Fibroblast of lung (primary cell): ENCODE data around the gene WWOX. TPM values are rescaled to one million over a fixed set of nuclear protein-coding genes. Genes with fewer than 3 reads are reported as not detected.

ENCODE experiments used
- DNase-seq, 2 donors: peaks; one replicate each; pipeline versions ENCODE4 v3.0.0 to v3.0.0-alpha.2; 2010; ENCODE audit warnings: low read depth in 2 of 2
- H2AFZ ChIP-seq: 2 replicates; pipeline ENCODE4 v1.5.1; 2012; ENCODE audit warnings: low read length, control low read depth, inconsistent platforms
- H3K27ac ChIP-seq: 2 replicates; pipeline ENCODE4 v1.5.1; 2011; ENCODE audit warnings: low read length, control low read depth; ENCODE audit not compliant: insufficient read depth
- H3K27me3 ChIP-seq: 2 replicates; pipeline ENCODE4 v1.5.1; 2011; ENCODE audit warnings: mild to moderate bottlenecking, low read length; ENCODE audit not compliant: control insufficient read depth, insufficient read depth
- H3K36me3 ChIP-seq: 2 replicates; pipeline ENCODE4 v1.5.1; 2011; ENCODE audit warnings: low read length; ENCODE audit not compliant: control insufficient read depth, insufficient read depth
- H3K4me1 ChIP-seq: 2 replicates; pipeline ENCODE4 v1.5.1; 2011; ENCODE audit warnings: low read length; ENCODE audit not compliant: control insufficient read depth, insufficient read depth; ENCODE audit errors: extremely low read depth
- H3K4me2 ChIP-seq: 2 replicates; pipeline ENCODE4 v1.5.1; 2011; ENCODE audit warnings: low read length, control low read depth; ENCODE audit not compliant: insufficient read depth; ENCODE audit errors: extremely low read depth
- H3K4me3 ChIP-seq, 4 experiments: fragments of 200-600 bp in 1 of 4; sonication (generic) in 1 of 4; replicated peaks in 1 of 4; 2 replicates each; pipeline ENCODE4 v1.5.1; 2011 to 2016; ENCODE audit warnings: low read length in 4 of 4, low read depth in 3 of 4, mild to moderate bottlenecking in 3 of 4, control low read depth in 2 of 4, inconsistent platforms in 1 of 4, mixed read lengths in 1 of 4; ENCODE audit not compliant: insufficient read depth in 1 of 4; ENCODE audit errors: control extremely low read depth in 1 of 4
- H3K79me2 ChIP-seq: 2 replicates; pipeline ENCODE4 v1.5.1; 2012; ENCODE audit warnings: mild to moderate bottlenecking, low read length, inconsistent platforms; ENCODE audit not compliant: control insufficient read depth, insufficient read depth
- H3K9ac ChIP-seq: 2 replicates; pipeline ENCODE4 v1.5.1; 2011; ENCODE audit warnings: mild to moderate bottlenecking, low read length, control low read depth; ENCODE audit not compliant: insufficient read depth
- H3K9me3 ChIP-seq: 2 replicates; pipeline ENCODE4 v1.5.1; 2012; ENCODE audit warnings: low read depth, low read length; ENCODE audit not compliant: control insufficient read depth, insufficient read depth
- H4K20me1 ChIP-seq: 2 replicates; pipeline ENCODE4 v1.5.1; 2011; ENCODE audit warnings: low read length; ENCODE audit not compliant: control insufficient read depth, insufficient read depth; ENCODE audit errors: extremely low read depth
- EZH2 ChIP-seq: IDR thresholded peaks from 2 replicates; pipeline ENCODE4 v1.5.1; 2012; ENCODE audit warnings: low read length, control low read depth, mild to moderate bottlenecking; ENCODE audit errors: missing control alignments
- polyA plus RNA-seq, 2 donors: library from polyadenylated mRNA; depleted of rRNA in 1 of 2; stranded (reverse) in 1 of 2; unstranded in 1 of 2; fragments of >200 nt; gene quantifications; 2 replicates each; pipeline ENCODE4 v1.2.1, GENCODE V29; 2011 to 2012; ENCODE audit warnings: missing spikeins in 1 of 2
- total RNA-seq: library from RNA; depleted of rRNA; stranded (reverse); fragments of >200 nt; gene quantifications from 2 replicates; pipeline ENCODE4 v1.2.1, GENCODE V29; 2014
- TF ChIP-seq, protein P1 (sequence below), 2 donors: IDR thresholded peaks in 1 of 2; conservative IDR thresholded peaks in 1 of 2; 1 replicate in 1 of 2; 2 replicates in 1 of 2; pipeline ENCODE4 v1.5.1; 2011 to 2012; ENCODE audit warnings: low read length in 2 of 2, control low read depth in 1 of 2, inconsistent platforms in 1 of 2, low read depth in 1 of 2, mild to moderate bottlenecking in 1 of 2

WWOX gene
- total and polyA plus RNA-seq, 2 donors (not counting 1 experiment from before 2014, with no cell fraction given), result 5.6 to 16.3 TPM

DNA sequence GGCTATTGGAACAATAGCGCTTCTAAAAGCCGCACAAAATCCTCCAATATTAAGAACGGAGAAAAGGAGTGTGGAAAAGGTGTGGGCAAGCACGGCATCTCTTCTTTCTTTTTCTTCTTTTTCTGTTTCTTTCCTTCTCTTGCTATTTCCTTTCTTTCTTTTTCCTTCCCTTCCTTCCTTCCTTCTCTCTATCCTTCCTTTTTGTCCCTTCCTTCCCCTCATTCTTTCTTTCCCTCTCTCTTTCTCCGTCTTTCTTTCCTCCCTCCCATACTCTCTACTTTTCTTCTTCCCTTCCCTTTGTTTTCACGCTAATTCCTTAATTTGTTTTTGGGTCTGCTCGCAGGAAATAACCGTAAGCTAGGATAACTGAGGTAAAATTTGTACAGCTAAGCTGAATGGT lies 1022.9 kb downstream of the WWOX start:
- H3K79me2 ChIP-seq, result no peaks in the 10 kb centered on the region
- H2AFZ ChIP-seq, result no peak overlapping the region
- H3K9ac ChIP-seq, result no peak overlapping the region
- H3K4me2 ChIP-seq, result no peak overlapping the region
- H3K9me3 ChIP-seq, result no peaks in the 10 kb centered on the region
- no peak for DNase-seq
- H4K20me1 ChIP-seq, result no peaks in the 10 kb centered on the region
- no peaks in the 10 kb centered on the region for H3K27me3 ChIP-seq
- no peaks in the 10 kb centered on the region for H3K36me3 ChIP-seq
- H3K27ac ChIP-seq, result no peak overlapping the region
- H3K4me3 ChIP-seq, result no peak overlapping the region
- no peak for TF ChIP-seq EZH2
- TF ChIP-seq, protein P1, sequence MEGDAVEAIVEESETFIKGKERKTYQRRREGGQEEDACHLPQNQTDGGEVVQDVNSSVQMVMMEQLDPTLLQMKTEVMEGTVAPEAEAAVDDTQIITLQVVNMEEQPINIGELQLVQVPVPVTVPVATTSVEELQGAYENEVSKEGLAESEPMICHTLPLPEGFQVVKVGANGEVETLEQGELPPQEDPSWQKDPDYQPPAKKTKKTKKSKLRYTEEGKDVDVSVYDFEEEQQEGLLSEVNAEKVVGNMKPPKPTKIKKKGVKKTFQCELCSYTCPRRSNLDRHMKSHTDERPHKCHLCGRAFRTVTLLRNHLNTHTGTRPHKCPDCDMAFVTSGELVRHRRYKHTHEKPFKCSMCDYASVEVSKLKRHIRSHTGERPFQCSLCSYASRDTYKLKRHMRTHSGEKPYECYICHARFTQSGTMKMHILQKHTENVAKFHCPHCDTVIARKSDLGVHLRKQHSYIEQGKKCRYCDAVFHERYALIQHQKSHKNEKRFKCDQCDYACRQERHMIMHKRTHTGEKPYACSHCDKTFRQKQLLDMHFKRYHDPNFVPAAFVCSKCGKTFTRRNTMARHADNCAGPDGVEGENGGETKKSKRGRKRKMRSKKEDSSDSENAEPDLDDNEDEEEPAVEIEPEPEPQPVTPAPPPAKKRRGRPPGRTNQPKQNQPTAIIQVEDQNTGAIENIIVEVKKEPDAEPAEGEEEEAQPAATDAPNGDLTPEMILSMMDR (conservative IDR thresholded peaks at IDR 0.05 in 1 of 2, IDR thresholded peaks at IDR 0.05 in 1 of 2; ENCODE audit: low read depth in 1 of 2, low read length in 2 of 2), result no peak
- H3K4me1 ChIP-seq, result no peaks in the 10 kb centered on the region

DNA sequence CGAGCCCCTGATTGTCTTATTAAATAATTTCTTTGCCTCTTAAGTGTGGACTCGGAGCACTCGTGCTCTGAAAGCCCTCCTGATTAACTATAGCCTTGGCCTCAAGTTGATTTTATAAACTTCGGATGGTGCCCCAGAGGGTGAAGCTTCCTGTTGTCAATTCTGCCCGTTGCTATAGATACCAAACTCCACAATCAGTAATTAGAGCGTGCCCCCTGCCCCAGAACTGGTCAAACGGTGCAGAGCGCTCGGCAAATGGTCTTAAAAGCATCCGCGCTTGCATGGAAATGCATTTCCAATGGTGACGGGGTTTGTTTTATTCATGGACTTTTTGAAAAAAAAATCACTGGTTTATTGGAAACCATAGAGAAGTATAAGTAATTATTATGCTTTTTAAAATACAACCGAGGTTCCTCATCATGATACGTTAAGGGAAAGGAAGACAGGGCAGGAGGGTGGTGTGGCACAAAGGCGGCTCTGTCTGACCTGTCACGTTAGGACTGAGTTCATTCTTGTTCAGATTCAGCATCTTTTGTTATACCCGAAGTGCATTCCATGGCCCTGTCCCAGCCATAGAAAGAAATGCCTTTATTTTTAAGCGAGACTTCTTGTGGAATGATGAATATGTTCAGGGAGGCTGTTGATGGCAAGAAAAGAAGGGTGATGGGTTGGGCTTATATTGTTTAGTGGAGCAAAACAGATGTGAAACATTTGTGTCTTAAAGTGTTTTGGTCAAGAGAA lies 1024.7 kb downstream of the WWOX start:
- H4K20me1 ChIP-seq, result no peaks in the 10 kb centered on the region

DNA sequence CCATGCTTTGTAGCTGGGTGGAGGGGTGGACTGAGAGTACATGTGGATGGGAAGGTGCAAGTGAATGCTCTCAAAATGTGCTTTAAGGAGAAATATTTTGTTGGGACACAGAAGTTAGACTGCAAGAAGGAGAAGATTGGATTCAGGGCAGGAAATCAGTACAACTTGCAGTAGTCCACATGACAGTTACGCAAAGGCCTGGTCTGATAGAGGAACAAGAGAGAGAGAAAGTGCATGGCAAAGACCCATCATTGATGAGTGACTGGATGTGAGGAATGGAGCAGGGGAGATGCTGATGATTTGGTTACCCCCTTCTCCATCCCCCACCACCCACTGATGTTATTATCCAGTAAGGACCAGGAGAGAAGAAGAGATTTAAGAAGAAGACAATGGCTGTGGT lies 1028.3 kb downstream of the WWOX start:
- no peak overlapping the region for H3K9ac ChIP-seq
- H2AFZ ChIP-seq, result no peak overlapping the region
- H3K36me3 ChIP-seq, result no peaks in the 10 kb centered on the region
- no peak for DNase-seq
- H3K27me3 ChIP-seq, result no peaks in the 10 kb centered on the region
- no peaks in the 10 kb centered on the region for H3K79me2 ChIP-seq
- H3K9me3 ChIP-seq, result no peaks in the 10 kb centered on the region
- H3K4me3 ChIP-seq, result no peak overlapping the region
- no peak for TF ChIP-seq EZH2
- TF ChIP-seq, protein P1 (conservative IDR thresholded peaks at IDR 0.05 in 1 of 2, IDR thresholded peaks at IDR 0.05 in 1 of 2; ENCODE audit: low read depth in 1 of 2, low read length in 2 of 2), result no peak
- H3K4me2 ChIP-seq, result no peak overlapping the region
- H3K4me1 ChIP-seq, result no peaks in the 10 kb centered on the region
- no peak overlapping the region for H3K27ac ChIP-seq
- H4K20me1 ChIP-seq, result no peaks in the 10 kb centered on the region

More for the DNA sequence above, 1024.7 kb downstream of the WWOX start:
- Histone ChIP-seq H3K79me2 (no peaks in the 10 kb centered on the region), H3K4me2 (no peak overlapping the region), H3K36me3 (no peaks in the 10 kb centered on the region), H3K4me3 (no peak overlapping the region), H3K27me3 (no peaks in the 10 kb centered on the region), H2AFZ (no peak overlapping the region), H3K9me3 (no peaks in the 10 kb centered on the region), H3K27ac (no peak overlapping the region), H3K4me1 (no peaks in the 10 kb centered on the region), H3K9ac (no peak overlapping the region)
- no peak for DNase-seq
- TF ChIP-seq EZH2, result no peak
- TF ChIP-seq, protein P1 (conservative IDR thresholded peaks at IDR 0.05 in 1 of 2, IDR thresholded peaks at IDR 0.05 in 1 of 2; ENCODE audit: low read depth in 1 of 2, low read length in 2 of 2), result no peak
